Transverse colon (tissue), 4 donors: ENCODE results near the gene GNAL.

Experiments used
- CTCF ChIP-seq, 5 experiments: fragments of 200-600 bp in 3 of 5; fragments of 450-650 bp in 2 of 5; sonication (generic) in 3 of 5; IDR thresholded peaks; 1 replicate in 2 of 5; 2 replicates in 3 of 5; pipeline ENCODE4 v1.5.1; 2016 to 2017; ENCODE audit warnings: antibody characterized with exemption in 5 of 5, inconsistent platforms in 3 of 5, mild to moderate bottlenecking in 2 of 5, moderate library complexity in 1 of 5
- EP300 ChIP-seq: sonication (generic); formaldehyde crosslinking; IDR thresholded peaks from one replicate; pipeline ENCODE4 v1.6.1; 2017; ENCODE audit warnings: antibody characterized with exemption, low read depth
- POLR2A ChIP-seq: fragments of 450-650 bp; IDR thresholded peaks from one replicate; pipeline ENCODE4 v1.6.1; 2016; ENCODE audit warnings: antibody characterized with exemption, mild to moderate bottlenecking, moderate library complexity
- POLR2AphosphoS5 ChIP-seq, 3 donors: sonication (generic); formaldehyde crosslinking; IDR thresholded peaks; one replicate each; pipeline ENCODE4 v1.6.1; 2016; ENCODE audit warnings: antibody characterized with exemption in 3 of 3

GRCh38 chr18:11818486-11819203, 129.6 kb downstream of the GNAL start:
- no peak for TF ChIP-seq POLR2A
- TF ChIP-seq CTCF (IDR thresholded peaks at IDR 0.05) = no peak
- no peak for TF ChIP-seq POLR2AphosphoS5 (IDR thresholded peaks at IDR 0.05)
- no peak for TF ChIP-seq EP300
